Activated CD8-positive, alpha-beta memory T cell treated with anti-CD3 and anti-CD28 coated beads, Interleukin-2, amount 10 ng/mL, durations not matched to agents 7 days and 5 days (primary cell): ENCODE data around the gene LSM14B. TPM values are rescaled to one million over a fixed set of nuclear protein-coding genes. Genes with fewer than 3 reads are reported as not detected.

Experiments used
- ATAC-seq: fragments of 150-1000 bp; cut with Tn5 transposase; one replicate; pipeline ENCODE4 v1.10.0; 2021; ENCODE audit warnings: moderate library complexity
- CTCF ChIA-PET: fragments of 350-600 bp; sonication (Branson Sonifier 250); formaldehyde crosslinking; loops from one replicate; lab custom pipeline; 2021; ENCODE audit warnings: antibody characterized with exemption; lab: Charles Lee
- DNase-seq: peaks from one replicate; pipeline ENCODE4 v3.0.0-alpha.2; 2020
- H3K27ac Mint-ChIP-seq: one replicate; pipeline ENCODE4 v1.8.0; 2021; ENCODE audit warnings: mild to moderate bottlenecking, mixed read lengths
- H3K27me3 Mint-ChIP-seq: one replicate; pipeline ENCODE4 v1.8.0; 2021; ENCODE audit warnings: mixed read lengths
- H3K36me3 Mint-ChIP-seq: one replicate; pipeline ENCODE4 v1.8.0; 2021; ENCODE audit warnings: mild to moderate bottlenecking, mixed read lengths
- H3K4me1 Mint-ChIP-seq: one replicate; pipeline ENCODE4 v1.8.0; 2021; ENCODE audit warnings: mixed read lengths
- H3K4me3 Mint-ChIP-seq: one replicate; pipeline ENCODE4 v1.8.0; 2021; ENCODE audit warnings: mild to moderate bottlenecking, moderate library complexity, mixed read lengths
- H3K9me3 Mint-ChIP-seq: one replicate; pipeline ENCODE4 v1.8.0; 2022; ENCODE audit warnings: low read depth, mixed read lengths
- total RNA-seq, 2 experiments: library from RNA; stranded (reverse); gene quantifications; one replicate each; pipeline ENCODE4 v1.2.3, GENCODE V29; 2021

LSM14B gene
- total RNA-seq, 2 experiments from 2014 or later = 34.6 to 34.8 TPM

- CTCF ChIA-PET = no interaction called here
- Mint-ChIP-seq H3K4me3 (no peak overlapping the region), H3K9me3 (no peaks in the 10 kb centered on the region), H3K36me3 (peaks cover 3% of the 10 kb centered on the region), H3K4me1 (no peaks in the 10 kb centered on the region), H3K27me3 (no peaks in the 10 kb centered on the region), H3K27ac (no peak overlapping the region)
- no peak for DNase-seq
- ATAC-seq = no peak
Observed at GRCh38 chr20:62174021-62174804, 51.9 kb downstream of the LSM14B start.

GRCh38 chr20:62174870-62175624, 52.8 kb downstream of the LSM14B start:
- Mint-ChIP-seq H3K36me3 (peaks cover 3% of the 10 kb centered on the region), H3K27me3 (no peaks in the 10 kb centered on the region), H3K4me1 (no peaks in the 10 kb centered on the region), H3K9me3 (no peaks in the 10 kb centered on the region), H3K27ac (peak overlapping the region; percentile 17), H3K4me3 (no peak overlapping the region)
- no peak for ATAC-seq
- CTCF ChIA-PET = no interaction called here
- no peak for DNase-seq

- DNase-seq (no peak), ATAC-seq (no peak)
- peaks cover 3% of the 10 kb centered on the region for H3K36me3 Mint-ChIP-seq
- H3K27ac Mint-ChIP-seq = peak overlapping the region; percentile 17
- no peak overlapping the region for H3K4me3 Mint-ChIP-seq
- H3K4me1 Mint-ChIP-seq = no peaks in the 10 kb centered on the region
- CTCF ChIA-PET = no interaction called here
- H3K27me3 Mint-ChIP-seq = no peaks in the 10 kb centered on the region
- no peaks in the 10 kb centered on the region for H3K9me3 Mint-ChIP-seq
Observed at GRCh38 chr20:62175711-62176110, 53.4 kb downstream of the LSM14B start.

- Mint-ChIP-seq H3K27me3 (no peaks in the 10 kb centered on the region), H3K4me3 (no peak overlapping the region), H3K9me3 (no peaks in the 10 kb centered on the region), H3K4me1 (peaks cover 3% of the 10 kb centered on the region), H3K36me3 (peaks cover 6% of the 10 kb centered on the region), H3K27ac (no peak overlapping the region)
- CTCF ChIA-PET = interaction anchor here (1.0 kb wide), 1 partner anchor 124 kb away, joined by 3 read pairs; no protein-coding TSS in a partner anchor
- DNase-seq (no peak), ATAC-seq (no peak)
Observed at GRCh38 chr20:62176866-62177265, 54.6 kb downstream of the LSM14B start.

- CTCF ChIA-PET = interaction anchor here (1.0 kb wide), 1 partner anchor 124 kb away, joined by 3 read pairs; no protein-coding TSS in a partner anchor
- Mint-ChIP-seq H3K36me3 (peaks cover 6% of the 10 kb centered on the region), H3K4me3 (no peak overlapping the region), H3K4me1 (peaks cover 7% of the 10 kb centered on the region), H3K27ac (no peak overlapping the region), H3K27me3 (no peaks in the 10 kb centered on the region), H3K9me3 (no peaks in the 10 kb centered on the region)
- DNase-seq (no peak), ATAC-seq (no peak)
Observed at GRCh38 chr20:62177307-62177706, 55.0 kb downstream of the LSM14B start.

- CTCF ChIA-PET = no interaction called here
- no peak for DNase-seq
- Mint-ChIP-seq H3K4me3 (no peak overlapping the region), H3K36me3 (peaks cover 6% of the 10 kb centered on the region), H3K9me3 (no peaks in the 10 kb centered on the region), H3K27me3 (no peaks in the 10 kb centered on the region), H3K27ac (no peak overlapping the region), H3K4me1 (peaks cover 10% of the 10 kb centered on the region)
- no peak for ATAC-seq
Observed at GRCh38 chr20:62178316-62179161, 56.3 kb downstream of the LSM14B start.

GRCh38 chr20:62179162-62179504, 56.9 kb downstream of the LSM14B start:
- no peak overlapping the region for H3K4me3 Mint-ChIP-seq
- peaks cover 5% of the 10 kb centered on the region for H3K36me3 Mint-ChIP-seq
- CTCF ChIA-PET = no interaction called here

GRCh38 chr20:62181808-62182207, 59.5 kb downstream of the LSM14B start:
- ATAC-seq (no peak), DNase-seq (no peak)
- Mint-ChIP-seq H3K27ac (peak overlapping the region; percentile 94), H3K27me3 (no peaks in the 10 kb centered on the region), H3K4me3 (peak overlapping the region; percentile 85), H3K36me3 (peaks cover 3% of the 10 kb centered on the region), H3K4me1 (peaks cover 26% of the 10 kb centered on the region), H3K9me3 (no peaks in the 10 kb centered on the region)
- CTCF ChIA-PET = no interaction called here

More at GRCh38 chr20:62179162-62179504, 56.9 kb downstream of the LSM14B start:
- H3K27me3 Mint-ChIP-seq = no peaks in the 10 kb centered on the region
- ATAC-seq (no peak), DNase-seq (no peak)
- no peak overlapping the region for H3K27ac Mint-ChIP-seq
- peaks cover 14% of the 10 kb centered on the region for H3K4me1 Mint-ChIP-seq
- no peaks in the 10 kb centered on the region for H3K9me3 Mint-ChIP-seq

GRCh38 chr20:62182469-62183425, 60.5 kb downstream of the LSM14B start, which contains the start of gene MTG2:
Gene MTG2, plus strand, starts transcription at chr20:62183028. Its CDS starts 10,393 bp downstream, at chr20:62193421.
- Mint-ChIP-seq H3K27ac (peak within 1 kb of the TSS; percentile 94), H3K9me3 (no peaks in the 10 kb centered on the region), H3K27me3 (no peaks in the 10 kb centered on the region), H3K4me3 (peak within 1 kb of the TSS; percentile 85), H3K36me3 (peaks cover 3% of the 10 kb centered on the region), H3K4me1 (peaks cover 33% of the 10 kb centered on the region)
- DNase-seq = peak; percentile 98
- CTCF ChIA-PET = interaction anchor here (1.8 kb wide), 1 partner anchor 42 kb away, joined by 5 read pairs; no protein-coding TSS in a partner anchor
- peak; percentile 97 for ATAC-seq

GRCh38 chr20:62183426-62184142, 61.3 kb downstream of the LSM14B start:
- H3K9me3 Mint-ChIP-seq = no peaks in the 10 kb centered on the region
- peaks cover 3% of the 10 kb centered on the region for H3K36me3 Mint-ChIP-seq
- ATAC-seq = no peak
- H3K4me3 Mint-ChIP-seq = peak overlapping the region; percentile 85
- CTCF ChIA-PET = interaction anchor here (0.6 to 1.8 kb wide), 2 partner anchors 42 to 440 kb away, joined by 3 to 5 read pairs; no protein-coding TSS in a partner anchor
- DNase-seq = no peak
- peaks cover 33% of the 10 kb centered on the region for H3K4me1 Mint-ChIP-seq
- no peaks in the 10 kb centered on the region for H3K27me3 Mint-ChIP-seq
- H3K27ac Mint-ChIP-seq = peak overlapping the region; percentile 94
